ENCODE measurements around the gene CAPN1. TPM values are rescaled to one million over a fixed set of nuclear protein-coding genes. Genes with fewer than 3 reads are reported as not detected.
A peak's percentile ranks its signal among the peaks of the same experiment; 100 is the strongest.

The CAPN1 gene
- total RNA-seq, 1 experiment from 2014 or later: 238 TPM

- peaks cover 8% of the 10 kb centered on the region for H3K4me1 Mint-ChIP-seq (ENCODE audit: low read depth, unreplicated experiment)
- no peak for DNase-seq
- BruUV-seq (replicated peaks): no TSS peak
- Histone ChIP-seq H3K36me3 (ENCODE audit: control insufficient read depth, insufficient read depth, low read length) (peaks cover 8% of the 10 kb centered on the region), H3K27me3 (replicated peaks; ENCODE audit: control insufficient read depth, insufficient read depth, low read length) (no peaks in the 10 kb centered on the region), H3K4me3 (ENCODE audit: low read depth, low read length) (no peak overlapping the region), H3K9me3 (no peaks in the 10 kb centered on the region), H3K4me1 (no peaks in the 10 kb centered on the region)
- no peak for TF ChIP-seq CTCF (IDR thresholded peaks at IDR 0.05; ENCODE audit: insufficient read depth in 1 of 2, low read depth in 1 of 2, low read length in 1 of 2, severe bottlenecking in 1 of 2, unreplicated experiment in 1 of 2)
- peaks cover 62% of the 10 kb centered on the region for H3K36me3 Mint-ChIP-seq (ENCODE audit: insufficient read depth, unreplicated experiment)
- ChIA-PET CTCF (interaction anchor here (0.7 to 1.3 kb wide), 2 partner anchors 13 to 63 kb away, joined by 3 read pairs; no protein-coding TSS in a partner anchor), POLR2A (interaction anchor here (0.6 to 0.7 kb wide), 2 partner anchors 31 to 82 kb away, joined by 3 read pairs; no protein-coding TSS in a partner anchor)
- intact Hi-C loops (cut with micrococcal nuclease; ENCODE audit: unreplicated experiment): no loop called here
- H3K9me3 Mint-ChIP-seq (ENCODE audit: unreplicated experiment): peaks cover 11% of the 10 kb centered on the region
- no peak overlapping the region for H3K4me3 Mint-ChIP-seq (ENCODE audit: unreplicated experiment)
- H3K27ac Mint-ChIP-seq (ENCODE audit: unreplicated experiment): no peak overlapping the region
- no peaks in the 10 kb centered on the region for H3K27me3 Mint-ChIP-seq (ENCODE audit: insufficient read depth, unreplicated experiment)
These were observed 30.6 kb downstream of the CAPN1 start for GRCh38 chr11:65212226-65212801.

- Mint-ChIP-seq H3K36me3 (ENCODE audit: insufficient read depth, unreplicated experiment) (peaks cover 54% of the 10 kb centered on the region), H3K27ac (ENCODE audit: unreplicated experiment) (peak overlapping the region; percentile 34), H3K4me3 (ENCODE audit: unreplicated experiment) (no peak overlapping the region), H3K9me3 (ENCODE audit: unreplicated experiment) (peaks cover 11% of the 10 kb centered on the region), H3K4me1 (ENCODE audit: low read depth, unreplicated experiment) (peaks cover 8% of the 10 kb centered on the region), H3K27me3 (ENCODE audit: insufficient read depth, unreplicated experiment) (no peaks in the 10 kb centered on the region)
- CTCF ChIA-PET: no interaction called here
- Histone ChIP-seq H3K27me3 (replicated peaks; ENCODE audit: control insufficient read depth, insufficient read depth, low read length) (no peaks in the 10 kb centered on the region), H3K9me3 (no peaks in the 10 kb centered on the region), H3K4me1 (no peaks in the 10 kb centered on the region), H3K4me3 (ENCODE audit: low read depth, low read length) (no peak overlapping the region), H3K36me3 (ENCODE audit: control insufficient read depth, insufficient read depth, low read length) (peaks cover 2% of the 10 kb centered on the region)
- DNase-seq: no peak
- TF ChIP-seq CTCF (IDR thresholded peaks at IDR 0.05; ENCODE audit: insufficient read depth in 1 of 2, low read depth in 1 of 2, low read length in 1 of 2, severe bottlenecking in 1 of 2, unreplicated experiment in 1 of 2): no peak
- POLR2A ChIA-PET: interaction anchor here (0.6 kb wide), 1 partner anchor 48 kb away, joined by 3 read pairs; the partner anchor contains the start of gene POLA2
- intact Hi-C loops (cut with micrococcal nuclease; ENCODE audit: unreplicated experiment): no loop called here
- BruUV-seq (replicated peaks): no TSS peak
These were observed 31.8 kb downstream of the CAPN1 start for GRCh38 chr11:65213322-65214211.

- H3K27ac Mint-ChIP-seq (ENCODE audit: unreplicated experiment): no peak overlapping the region
- BruUV-seq (replicated peaks): no TSS peak
- Histone ChIP-seq H3K9me3 (no peaks in the 10 kb centered on the region), H3K36me3 (ENCODE audit: control insufficient read depth, insufficient read depth, low read length) (peaks cover under 1% of the 10 kb centered on the region), H3K4me3 (ENCODE audit: low read depth, low read length) (no peak overlapping the region), H3K4me1 (no peaks in the 10 kb centered on the region), H3K27me3 (replicated peaks; ENCODE audit: control insufficient read depth, insufficient read depth, low read length) (no peaks in the 10 kb centered on the region)
- TF ChIP-seq CTCF (IDR thresholded peaks at IDR 0.05; ENCODE audit: insufficient read depth in 1 of 2, low read depth in 1 of 2, low read length in 1 of 2, severe bottlenecking in 1 of 2, unreplicated experiment in 1 of 2): no peak
- peaks cover 12% of the 10 kb centered on the region for H3K4me1 Mint-ChIP-seq (ENCODE audit: low read depth, unreplicated experiment)
- no peaks in the 10 kb centered on the region for H3K27me3 Mint-ChIP-seq (ENCODE audit: insufficient read depth, unreplicated experiment)
- H3K4me3 Mint-ChIP-seq (ENCODE audit: unreplicated experiment): no peak overlapping the region
- CTCF ChIA-PET: interaction anchor here (0.7 to 0.9 kb wide), 2 partner anchors 11 to 13 kb away, joined by 6 to 8 read pairs; no protein-coding TSS in a partner anchor
- H3K36me3 Mint-ChIP-seq (ENCODE audit: insufficient read depth, unreplicated experiment): peaks cover 46% of the 10 kb centered on the region
- POLR2A ChIA-PET: interaction anchor here (0.6 kb wide), 2 partner anchors 47 to 100 kb away, joined by 3 to 8 read pairs; partner anchors contain the start of genes CDC42EP2 and POLA2
- intact Hi-C loops (cut with micrococcal nuclease; ENCODE audit: unreplicated experiment): no loop called here
- no peak for DNase-seq
- H3K9me3 Mint-ChIP-seq (ENCODE audit: unreplicated experiment): peaks cover 11% of the 10 kb centered on the region
These were observed 32.6 kb downstream of the CAPN1 start for GRCh38 chr11:65214212-65214845.
